ENCODE measurements around the gene ZNF768. TPM values are rescaled to one million over a fixed set of nuclear protein-coding genes. Genes with fewer than 3 reads are reported as not detected.

The ZNF768 gene
- total RNA-seq, 1 experiment from 2014 or later = 48.8 TPM

- Histone ChIP-seq H3K27ac (ENCODE audit: low read depth, low read length) (no peak overlapping the region; the same call in 1 of the 2 replicates), H3K4me2 (ENCODE audit: low read length) (no peak overlapping the region), H3K36me3 (ENCODE audit: control insufficient read depth in 1 of 2, insufficient read depth in 2 of 2, low read length in 2 of 2) (peaks cover 4% of the 10 kb centered on the region in 2 experiments; a peak in 2 of 4 replicates), H3K9ac (ENCODE audit: low read length) (no peak overlapping the region), H3K4me1 (ENCODE audit: control insufficient read depth in 1 of 2, insufficient read depth in 2 of 2, low read length in 2 of 2) (peaks cover 6 to 19% of the 10 kb centered on the region in 2 experiments), H3K9me3 (ENCODE audit: control insufficient read depth in 1 of 2, insufficient read depth in 1 of 2, low read depth in 1 of 2, low read length in 2 of 2) (no peaks in the 10 kb centered on the region), H2AFZ (ENCODE audit: low read depth, low read length, poor library complexity, severe bottlenecking) (no peak overlapping the region), H4K20me1 (ENCODE audit: insufficient read depth) (no peaks in the 10 kb centered on the region), H3K79me2 (ENCODE audit: insufficient read depth, low read length) (peaks cover 14% of the 10 kb centered on the region; the same call in 1 of the 2 replicates), H3K9me2 (ENCODE audit: insufficient read depth) (no peaks in the 10 kb centered on the region), H3K27me3 (ENCODE audit: insufficient read depth, low read length) (no peaks in the 10 kb centered on the region), H3K4me3 (replicated peaks in 1 of 2; ENCODE audit: low read depth in 1 of 2, low read length in 2 of 2) (no peak overlapping the region)
- RAD21 ChIA-PET (ENCODE audit: low non-redundant PET in 1 of 2, low total read pairs in 2 of 2, uncharacterized antibody in 2 of 2, unreplicated experiment in 2 of 2) = no interaction called here
- POLR2A ChIA-PET = no interaction called here
- intact Hi-C loops (cut with micrococcal nuclease) = no loop called here
- no peak for ATAC-seq
- TF ChIP-seq TCF7L2 (IDR thresholded peaks at IDR 0.05; ENCODE audit: borderline replicate concordance, extremely low read depth, insufficient read depth, insufficient read length) (no peak), JUND (IDR thresholded peaks at IDR 0.05) (no peak), POLR2A (IDR thresholded peaks at IDR 0.05; ENCODE audit: borderline replicate concordance, extremely low read depth, insufficient read depth, insufficient read length) (no peak), CBX3 (IDR thresholded peaks at IDR 0.05; ENCODE audit: low read depth) (no peak)
- BruUV-seq (replicated peaks) = no TSS peak
- DNase-seq (ENCODE audit: low read depth, low spot score) = no peak
- CTCF ChIA-PET = no interaction called here
These were observed 26.6 kb upstream of the ZNF768 start for GRCh38 chr16:30552956-30553355.

GRCh38 chr16:30551781-30552180 lies 25.4 kb upstream of the ZNF768 start:
- POLR2A ChIA-PET = no interaction called here

More at GRCh38 chr16:30551781-30552180, 25.4 kb upstream of the ZNF768 start:
- H3K4me3 ChIP-seq (replicated peaks in 1 of 2; ENCODE audit: low read depth in 1 of 2, low read length in 2 of 2) = no peak overlapping the region
- CTCF ChIA-PET = no interaction called here
- H3K9me3 ChIP-seq (ENCODE audit: control insufficient read depth in 1 of 2, insufficient read depth in 1 of 2, low read depth in 1 of 2, low read length in 2 of 2) = no peaks in the 10 kb centered on the region
- no peak overlapping the region for H3K27ac ChIP-seq (ENCODE audit: low read depth, low read length)
- H4K20me1 ChIP-seq (ENCODE audit: insufficient read depth) = no peaks in the 10 kb centered on the region
- H3K27me3 ChIP-seq (ENCODE audit: insufficient read depth, low read length) = no peaks in the 10 kb centered on the region
- RAD21 ChIA-PET (ENCODE audit: low non-redundant PET in 1 of 2, low total read pairs in 2 of 2, uncharacterized antibody in 2 of 2, unreplicated experiment in 2 of 2) = interaction anchor here in 1 of 2 experiments (0.7 kb wide), 1 partner anchor 46 kb away, joined by 3 read pairs; no protein-coding TSS in a partner anchor
- no peak overlapping the region for H3K4me2 ChIP-seq (ENCODE audit: low read length)
- no peak for DNase-seq (ENCODE audit: low read depth, low spot score)
- TF ChIP-seq YY1 (IDR thresholded peaks at IDR 0.05; ENCODE audit: extremely low read depth, insufficient replicate concordance, low read depth, low read length) (no peak), EZH2phosphoT487 (IDR thresholded peaks at IDR 0.05; ENCODE audit: borderline replicate concordance) (no peak)
- H3K9me2 ChIP-seq (ENCODE audit: insufficient read depth) = no peaks in the 10 kb centered on the region
- H3K79me2 ChIP-seq (ENCODE audit: insufficient read depth, low read length) = peaks cover 6% of the 10 kb centered on the region; the same call in 1 of the 2 replicates
- no peak overlapping the region for H2AFZ ChIP-seq (ENCODE audit: low read depth, low read length, poor library complexity, severe bottlenecking)
- no TSS peak for BruUV-seq (replicated peaks)
- H3K9ac ChIP-seq (ENCODE audit: low read length) = no peak overlapping the region
- intact Hi-C loops (cut with micrococcal nuclease) = no loop called here
- peaks cover 4% of the 10 kb centered on the region in 2 experiments; a peak in 2 of 4 replicates for H3K36me3 ChIP-seq (ENCODE audit: control insufficient read depth in 1 of 2, insufficient read depth in 2 of 2, low read length in 2 of 2)
- no peak for ATAC-seq
- peaks cover 6 to 13% of the 10 kb centered on the region in 2 experiments for H3K4me1 ChIP-seq (ENCODE audit: control insufficient read depth in 1 of 2, insufficient read depth in 2 of 2, low read length in 2 of 2)
